ENCODE results near the gene FHDC1. TPM values are rescaled to one million over a fixed set of nuclear protein-coding genes. Genes with fewer than 3 reads are reported as not detected.

Gene FHDC1
- total RNA-seq, 1 donor from 2014 or later, result 1.5 TPM

DNA sequence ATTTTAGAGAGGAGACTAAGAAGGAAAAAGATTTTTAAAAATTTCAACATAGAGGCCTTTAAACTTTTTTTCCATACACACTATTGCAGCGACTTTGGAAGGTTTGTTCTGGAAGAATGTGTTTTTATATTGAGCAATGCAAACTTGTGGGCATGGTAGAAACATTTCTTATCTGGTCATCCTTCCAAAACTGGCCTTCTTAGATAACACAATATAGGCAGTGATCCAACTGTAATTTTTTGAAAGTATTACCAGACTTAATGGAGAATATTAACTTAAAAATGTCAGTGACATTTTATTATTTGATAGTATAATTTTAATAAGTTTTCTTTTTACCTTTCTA lies 25.6 kb downstream of the FHDC1 start:
- no peak for FAIRE-seq
- Histone ChIP-seq H2AFZ (ENCODE audit: low read depth, low read length) (no peak overlapping the region), H3K79me2 (ENCODE audit: insufficient read depth, low read length) (no peaks in the 10 kb centered on the region), H3K4me2 (ENCODE audit: low read length) (no peak overlapping the region), H3K4me3 (ENCODE audit: insufficient read depth, low read depth, low read length) (no peak overlapping the region), H3K4me1 (ENCODE audit: insufficient read depth, low read length) (peaks cover 3% of the 10 kb centered on the region), H3K27ac (ENCODE audit: low read depth, low read length) (no peak overlapping the region), H3K27me3 (ENCODE audit: insufficient read depth, low read length) (no peaks in the 10 kb centered on the region), H3K9ac (ENCODE audit: low read length) (no peak overlapping the region), H3K36me3 (ENCODE audit: insufficient read depth, low read length) (no peaks in the 10 kb centered on the region), H4K20me1 (ENCODE audit: insufficient read depth, low read length) (no peaks in the 10 kb centered on the region), H3K9me3 (ENCODE audit: insufficient read depth, low read depth, low read length) (no peaks in the 10 kb centered on the region)
- H3K9me3 Mint-ChIP-seq (ENCODE audit: unreplicated experiment), result no peaks in the 10 kb centered on the region
- no peaks in the 10 kb centered on the region for H3K36me3 Mint-ChIP-seq (ENCODE audit: low read depth, unreplicated experiment)
- peaks cover 11% of the 10 kb centered on the region for H3K4me1 Mint-ChIP-seq (ENCODE audit: low read depth, unreplicated experiment)
- no peak overlapping the region for H3K27ac Mint-ChIP-seq (ENCODE audit: unreplicated experiment)
- DNase-seq (ENCODE audit: low read depth), result no peak
- TF ChIP-seq, protein P1, sequence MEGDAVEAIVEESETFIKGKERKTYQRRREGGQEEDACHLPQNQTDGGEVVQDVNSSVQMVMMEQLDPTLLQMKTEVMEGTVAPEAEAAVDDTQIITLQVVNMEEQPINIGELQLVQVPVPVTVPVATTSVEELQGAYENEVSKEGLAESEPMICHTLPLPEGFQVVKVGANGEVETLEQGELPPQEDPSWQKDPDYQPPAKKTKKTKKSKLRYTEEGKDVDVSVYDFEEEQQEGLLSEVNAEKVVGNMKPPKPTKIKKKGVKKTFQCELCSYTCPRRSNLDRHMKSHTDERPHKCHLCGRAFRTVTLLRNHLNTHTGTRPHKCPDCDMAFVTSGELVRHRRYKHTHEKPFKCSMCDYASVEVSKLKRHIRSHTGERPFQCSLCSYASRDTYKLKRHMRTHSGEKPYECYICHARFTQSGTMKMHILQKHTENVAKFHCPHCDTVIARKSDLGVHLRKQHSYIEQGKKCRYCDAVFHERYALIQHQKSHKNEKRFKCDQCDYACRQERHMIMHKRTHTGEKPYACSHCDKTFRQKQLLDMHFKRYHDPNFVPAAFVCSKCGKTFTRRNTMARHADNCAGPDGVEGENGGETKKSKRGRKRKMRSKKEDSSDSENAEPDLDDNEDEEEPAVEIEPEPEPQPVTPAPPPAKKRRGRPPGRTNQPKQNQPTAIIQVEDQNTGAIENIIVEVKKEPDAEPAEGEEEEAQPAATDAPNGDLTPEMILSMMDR (IDR thresholded peaks at IDR 0.05; ENCODE audit: insufficient read depth, low read depth, low read length), result no peak
- no peak overlapping the region for H3K4me3 Mint-ChIP-seq (ENCODE audit: unreplicated experiment)
- no peaks in the 10 kb centered on the region for H3K27me3 Mint-ChIP-seq (ENCODE audit: low read depth, unreplicated experiment)

DNA sequence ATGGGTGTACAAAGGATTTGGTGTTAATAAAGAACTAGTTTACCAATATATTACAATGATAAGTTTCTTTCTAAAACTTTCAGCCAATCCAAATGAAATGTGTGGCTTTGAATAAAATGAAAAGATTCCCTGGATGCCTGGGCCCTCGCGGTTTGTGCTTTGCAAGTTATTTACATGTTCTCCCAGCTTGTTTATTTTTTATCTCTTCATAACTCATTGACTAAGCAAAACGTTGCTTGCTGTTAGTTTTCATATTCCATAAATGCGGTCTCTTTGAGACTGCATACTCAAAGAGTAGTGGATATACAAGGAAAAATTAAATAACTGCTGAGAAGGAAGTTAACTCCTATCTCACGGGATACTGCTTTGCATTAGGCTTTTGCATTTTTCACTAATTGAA lies 26.0 kb downstream of the FHDC1 start:
- H3K27ac Mint-ChIP-seq (ENCODE audit: unreplicated experiment), result no peak overlapping the region
- no peaks in the 10 kb centered on the region for H3K36me3 Mint-ChIP-seq (ENCODE audit: low read depth, unreplicated experiment)
- Histone ChIP-seq H3K4me3 (ENCODE audit: insufficient read depth, low read depth, low read length) (no peak overlapping the region), H3K36me3 (ENCODE audit: insufficient read depth, low read length) (no peaks in the 10 kb centered on the region), H3K4me2 (ENCODE audit: low read length) (no peak overlapping the region), H3K4me1 (ENCODE audit: insufficient read depth, low read length) (no peaks in the 10 kb centered on the region), H3K27ac (ENCODE audit: low read depth, low read length) (no peak overlapping the region), H2AFZ (ENCODE audit: low read depth, low read length) (no peak overlapping the region), H3K9me3 (ENCODE audit: insufficient read depth, low read depth, low read length) (no peaks in the 10 kb centered on the region), H4K20me1 (ENCODE audit: insufficient read depth, low read length) (no peaks in the 10 kb centered on the region), H3K9ac (ENCODE audit: low read length) (no peak overlapping the region), H3K27me3 (ENCODE audit: insufficient read depth, low read length) (no peaks in the 10 kb centered on the region), H3K79me2 (ENCODE audit: insufficient read depth, low read length) (no peaks in the 10 kb centered on the region)
- no peak overlapping the region for H3K4me3 Mint-ChIP-seq (ENCODE audit: unreplicated experiment)
- H3K4me1 Mint-ChIP-seq (ENCODE audit: low read depth, unreplicated experiment), result peaks cover 9% of the 10 kb centered on the region
- no peak for FAIRE-seq
- no peaks in the 10 kb centered on the region for H3K27me3 Mint-ChIP-seq (ENCODE audit: low read depth, unreplicated experiment)
- no peak for TF ChIP-seq EZH2 (IDR thresholded peaks at IDR 0.05; ENCODE audit: insufficient read depth, low read length)
- TF ChIP-seq, protein P1 (IDR thresholded peaks at IDR 0.05; ENCODE audit: insufficient read depth, low read depth, low read length), result no peak
- H3K9me3 Mint-ChIP-seq (ENCODE audit: unreplicated experiment), result no peaks in the 10 kb centered on the region
- no peak for DNase-seq (ENCODE audit: low read depth)

DNA sequence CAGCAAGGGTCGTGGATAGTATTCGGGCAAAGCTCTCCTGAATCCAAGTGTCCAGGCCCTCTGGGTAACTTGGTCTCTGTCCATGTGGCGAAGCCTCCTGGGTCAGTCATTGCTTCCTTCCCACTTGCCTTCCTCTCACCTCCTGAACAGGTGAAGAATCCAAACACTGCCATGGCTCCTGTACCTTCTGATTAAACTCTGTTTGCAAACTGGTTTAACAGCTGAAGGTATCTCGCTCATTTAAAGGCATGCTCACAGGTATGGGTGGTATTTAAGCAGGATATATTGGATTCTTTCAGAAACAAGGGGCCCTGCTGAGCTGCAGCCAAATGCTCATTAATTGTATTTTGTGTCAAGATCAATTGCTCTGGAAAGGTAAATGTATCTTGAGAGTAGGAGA lies 28.2 kb downstream of the FHDC1 start:
- H3K9me3 Mint-ChIP-seq (ENCODE audit: unreplicated experiment), result no peaks in the 10 kb centered on the region

More for the DNA sequence above, 28.2 kb downstream of the FHDC1 start:
- H3K4me1 ChIP-seq (ENCODE audit: insufficient read depth, low read length), result peaks cover 8% of the 10 kb centered on the region
- no peaks in the 10 kb centered on the region for H3K27me3 Mint-ChIP-seq (ENCODE audit: low read depth, unreplicated experiment)
- DNase-seq (ENCODE audit: low read depth) (no peak), FAIRE-seq (no peak)
- H3K27me3 ChIP-seq (ENCODE audit: insufficient read depth, low read length), result no peaks in the 10 kb centered on the region
- H2AFZ ChIP-seq (ENCODE audit: low read depth, low read length), result no peak overlapping the region
- H3K4me3 ChIP-seq (ENCODE audit: insufficient read depth, low read depth, low read length), result no peak overlapping the region
- no peak overlapping the region for H3K27ac ChIP-seq (ENCODE audit: low read depth, low read length)
- H4K20me1 ChIP-seq (ENCODE audit: insufficient read depth, low read length), result no peaks in the 10 kb centered on the region
- no peaks in the 10 kb centered on the region for H3K36me3 ChIP-seq (ENCODE audit: insufficient read depth, low read length)
- no peak overlapping the region for H3K9ac ChIP-seq (ENCODE audit: low read length)
- H3K4me1 Mint-ChIP-seq (ENCODE audit: low read depth, unreplicated experiment), result no peaks in the 10 kb centered on the region
- H3K79me2 ChIP-seq (ENCODE audit: insufficient read depth, low read length), result no peaks in the 10 kb centered on the region
- H3K4me3 Mint-ChIP-seq (ENCODE audit: unreplicated experiment), result no peak overlapping the region
- TF ChIP-seq EZH2 (IDR thresholded peaks at IDR 0.05; ENCODE audit: insufficient read depth, low read length), result no peak
- TF ChIP-seq, protein P1 (IDR thresholded peaks at IDR 0.05; ENCODE audit: insufficient read depth, low read depth, low read length), result no peak
- no peak overlapping the region for H3K4me2 ChIP-seq (ENCODE audit: low read length)
- no peak overlapping the region for H3K27ac Mint-ChIP-seq (ENCODE audit: unreplicated experiment)
- H3K9me3 ChIP-seq (ENCODE audit: insufficient read depth, low read depth, low read length), result no peaks in the 10 kb centered on the region
- H3K36me3 Mint-ChIP-seq (ENCODE audit: low read depth, unreplicated experiment), result peaks cover 3% of the 10 kb centered on the region

Measured in astrocyte (in vitro differentiated cells and primary cell).